Breast epithelium (tissue), 3 donors: ENCODE results near the gene HDAC2.

Experiments
- POLR2A ChIP-seq: fragments of 450-650 bp; IDR thresholded peaks from one replicate; pipeline ENCODE4 v1.6.1; 2016; ENCODE audit warnings: antibody characterized with exemption, mild to moderate bottlenecking, moderate library complexity
- POLR2AphosphoS5 ChIP-seq, 3 donors: sonication (generic); formaldehyde crosslinking; IDR thresholded peaks; one replicate each; pipeline ENCODE4 v1.6.1; 2017; ENCODE audit warnings: antibody characterized with exemption in 3 of 3
- TF ChIP-seq, protein P1 (sequence below), 3 donors: fragments of 450-650 bp; IDR thresholded peaks; one replicate each; pipeline ENCODE4 v1.5.1; 2016 to 2017; ENCODE audit warnings: antibody characterized with exemption in 3 of 3, mild to moderate bottlenecking in 3 of 3, moderate library complexity in 3 of 3

DNA sequence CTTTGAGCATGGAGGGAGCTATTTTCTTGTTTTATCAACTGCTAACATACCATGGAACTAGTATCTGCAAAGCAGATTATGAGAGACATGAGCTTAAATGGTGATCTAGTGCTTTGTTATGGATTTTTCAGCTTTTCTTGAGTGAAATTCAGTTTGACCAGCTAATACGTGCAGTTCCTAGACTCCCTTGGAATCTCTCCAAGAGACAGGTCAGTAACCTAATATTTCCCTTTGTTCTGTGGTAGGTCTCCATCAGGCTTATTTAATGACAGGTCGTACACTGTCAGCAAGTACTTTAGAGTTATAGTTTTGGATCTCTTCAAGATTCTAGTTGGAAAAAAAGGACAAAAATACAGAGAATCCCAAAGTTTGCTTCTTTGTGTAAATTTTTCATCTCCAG is 43.9 kb downstream of the HDAC2 start:
- TF ChIP-seq POLR2A (no peak), POLR2AphosphoS5 (IDR thresholded peaks at IDR 0.05) (no peak)
- TF ChIP-seq, protein P1, sequence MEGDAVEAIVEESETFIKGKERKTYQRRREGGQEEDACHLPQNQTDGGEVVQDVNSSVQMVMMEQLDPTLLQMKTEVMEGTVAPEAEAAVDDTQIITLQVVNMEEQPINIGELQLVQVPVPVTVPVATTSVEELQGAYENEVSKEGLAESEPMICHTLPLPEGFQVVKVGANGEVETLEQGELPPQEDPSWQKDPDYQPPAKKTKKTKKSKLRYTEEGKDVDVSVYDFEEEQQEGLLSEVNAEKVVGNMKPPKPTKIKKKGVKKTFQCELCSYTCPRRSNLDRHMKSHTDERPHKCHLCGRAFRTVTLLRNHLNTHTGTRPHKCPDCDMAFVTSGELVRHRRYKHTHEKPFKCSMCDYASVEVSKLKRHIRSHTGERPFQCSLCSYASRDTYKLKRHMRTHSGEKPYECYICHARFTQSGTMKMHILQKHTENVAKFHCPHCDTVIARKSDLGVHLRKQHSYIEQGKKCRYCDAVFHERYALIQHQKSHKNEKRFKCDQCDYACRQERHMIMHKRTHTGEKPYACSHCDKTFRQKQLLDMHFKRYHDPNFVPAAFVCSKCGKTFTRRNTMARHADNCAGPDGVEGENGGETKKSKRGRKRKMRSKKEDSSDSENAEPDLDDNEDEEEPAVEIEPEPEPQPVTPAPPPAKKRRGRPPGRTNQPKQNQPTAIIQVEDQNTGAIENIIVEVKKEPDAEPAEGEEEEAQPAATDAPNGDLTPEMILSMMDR (IDR thresholded peaks at IDR 0.05), result no peak
